SKM-1 treated with dmso at 0.1 percent for 144 hours (cell line): ENCODE measurements around the gene FAM219B.

Experiments
- DNase-seq: peaks from one replicate; lab custom pipeline; 2025; ENCODE audit not compliant: unreplicated experiment; lab: John Stamatoyannopoulos, UW

The FAM219B gene

DNA sequence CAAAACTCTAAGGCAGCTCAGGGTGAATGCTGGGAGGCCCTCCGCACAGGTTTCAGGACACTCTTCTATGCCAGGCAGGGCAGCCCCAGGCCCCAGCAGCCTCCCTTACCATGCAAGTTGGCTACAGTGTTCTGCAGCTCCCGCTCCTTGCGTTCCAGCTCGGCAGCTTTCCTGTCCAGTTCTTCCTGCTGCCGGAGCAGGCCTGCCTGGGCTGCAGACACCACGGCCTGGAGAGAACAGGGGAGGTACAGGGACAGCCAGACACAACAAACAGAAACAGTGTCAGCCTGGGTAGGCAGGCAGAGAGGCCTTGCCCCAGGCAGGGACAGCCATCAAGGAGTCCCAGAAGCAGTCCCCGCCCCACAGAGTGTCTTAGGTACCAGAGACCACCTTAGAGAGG, 54.7 kb downstream of the FAM219B start:
- no peak for DNase-seq

DNA sequence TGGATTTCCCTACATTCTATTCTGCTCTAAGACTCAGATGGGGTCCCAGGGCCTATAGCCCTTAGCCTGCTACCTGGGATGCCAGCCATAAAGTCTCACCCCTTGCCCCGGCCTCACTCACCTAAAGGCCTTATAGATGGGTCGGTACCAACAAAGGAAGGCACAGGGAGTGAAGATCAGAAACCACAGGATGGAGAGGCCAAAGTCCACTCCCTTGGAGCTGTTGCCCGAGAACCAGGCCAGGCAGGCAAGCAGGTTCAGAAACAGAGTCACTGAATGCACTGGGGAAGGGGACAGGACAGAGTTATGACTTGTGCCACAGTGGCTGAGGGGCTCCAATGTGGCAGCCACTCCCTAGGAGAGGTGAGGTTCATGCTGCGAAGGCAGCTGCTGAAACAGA, 56.3 kb downstream of the FAM219B start:
- DNase-seq: no peak
